Measurements from ENCODE around the gene GIMAP6.

GRCh38 chr7:150612925-150613324 is 19.3 kb downstream of the GIMAP6 start:
- no peak for TF ChIP-seq CTCF (IDR thresholded peaks at IDR 0.05)
- no peak for TF ChIP-seq POLR2A (IDR thresholded peaks at IDR 0.05)
